Superior temporal gyrus (tissue), 1 donor: Measurements from ENCODE around the gene GPR155.
"Not testable (repeated sequence)": the region's sequence is repeated elsewhere in the genome, so short reads cannot be mapped to it uniquely, and the experiment has no call there.

Experiments used
- DNase-seq: peaks from one replicate; pipeline ENCODE4 v3.0.0-alpha.2; 2016; ENCODE audit errors: extremely low spot score

GPR155 gene

DNA sequence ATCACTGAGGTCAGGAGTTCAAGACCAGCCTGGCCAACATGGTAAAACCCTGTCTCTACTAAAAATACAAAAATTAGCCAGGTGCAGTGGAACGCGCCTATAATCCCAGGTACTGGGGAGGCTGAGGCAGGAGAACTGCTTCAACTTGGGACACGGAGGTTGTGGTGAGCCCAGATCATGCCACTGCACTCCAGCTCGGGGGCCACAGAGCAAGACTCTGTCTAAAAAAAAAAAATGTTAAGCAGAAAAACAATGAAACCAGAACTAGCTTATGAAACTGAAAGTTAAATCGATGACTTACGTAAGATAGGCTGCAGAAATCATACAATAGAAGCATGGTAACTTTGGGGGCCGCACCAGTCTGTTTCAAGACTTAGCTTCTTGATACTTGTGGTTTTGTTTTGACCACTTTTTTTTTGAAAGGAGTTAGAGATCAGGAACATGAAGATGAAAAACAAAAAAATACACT is 6.2 kb upstream of the GPR155 start:
- DNase-seq: no peak

GRCh38 chr2:174491947-174492346 is 5.1 kb upstream of the GPR155 start:
- DNase-seq: no peak

- no peak for DNase-seq
These were observed 3.2 kb upstream of the GPR155 start for GRCh38 chr2:174490051-174490450.

- not testable (repeated sequence) for DNase-seq
These were observed 2.7 kb upstream of the GPR155 start for GRCh38 chr2:174489520-174489919.

DNA sequence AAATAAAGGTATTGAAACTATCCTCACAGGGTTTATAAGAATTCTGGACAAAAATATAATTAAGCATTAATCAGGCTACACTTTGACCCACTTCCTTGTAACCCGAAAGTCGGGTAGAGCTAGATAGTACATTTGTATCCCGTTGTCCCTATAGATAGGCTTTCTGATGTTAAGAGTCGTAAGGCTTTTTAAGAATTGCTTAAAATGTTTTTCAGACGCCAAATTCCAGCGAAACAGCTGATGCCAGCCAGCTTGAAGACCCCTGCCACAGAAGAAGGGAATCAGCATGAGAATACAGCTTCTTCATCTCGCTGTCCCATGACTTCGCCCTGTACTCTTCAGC is 962 bp upstream of the GPR155 start:
- DNase-seq: no peak

- DNase-seq: peak; percentile 88
These were observed 435 bp upstream of the GPR155 start for GRCh38 chr2:174487108-174487819.

DNA sequence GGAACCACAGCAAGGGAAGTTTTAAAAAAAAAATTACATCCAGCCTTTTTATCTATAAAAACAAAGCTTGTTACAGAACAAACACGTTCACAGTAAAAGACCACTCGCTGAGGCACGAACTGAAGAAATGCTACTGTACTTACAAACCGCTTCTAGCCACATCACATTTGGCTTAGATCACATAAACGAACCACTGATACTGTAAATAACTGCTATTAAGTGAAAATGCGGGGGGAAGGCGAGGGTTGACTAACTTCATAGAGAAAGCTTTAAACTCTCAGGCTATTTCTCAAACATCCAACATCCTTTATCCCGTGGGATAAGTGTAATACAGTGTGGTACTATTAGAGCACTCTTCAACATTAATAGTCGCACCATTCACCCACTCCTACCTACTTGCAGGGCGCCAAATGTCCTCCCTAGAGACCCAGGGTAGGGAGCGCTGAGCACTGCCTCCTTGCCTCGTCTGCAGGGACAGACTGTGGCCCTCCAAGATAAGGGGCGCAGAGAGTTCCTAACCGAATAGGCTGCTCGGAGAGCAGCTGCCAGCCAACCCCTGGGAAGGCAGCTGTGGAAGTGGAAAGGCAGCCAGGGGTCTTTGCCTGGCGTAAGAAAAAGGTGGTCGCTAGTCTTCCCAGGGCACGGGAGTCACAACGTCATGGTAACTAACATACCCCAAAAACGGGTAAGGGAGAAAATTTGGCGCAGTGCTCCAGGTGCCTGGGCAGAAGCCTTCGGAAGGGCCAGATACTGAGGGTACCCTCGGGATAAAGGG is 854 bp downstream of the GPR155 start:
- peak; percentile 60 for DNase-seq

GRCh38 chr2:174485045-174485444 is 1.8 kb downstream of the GPR155 start:
- not testable (repeated sequence) for DNase-seq

DNA sequence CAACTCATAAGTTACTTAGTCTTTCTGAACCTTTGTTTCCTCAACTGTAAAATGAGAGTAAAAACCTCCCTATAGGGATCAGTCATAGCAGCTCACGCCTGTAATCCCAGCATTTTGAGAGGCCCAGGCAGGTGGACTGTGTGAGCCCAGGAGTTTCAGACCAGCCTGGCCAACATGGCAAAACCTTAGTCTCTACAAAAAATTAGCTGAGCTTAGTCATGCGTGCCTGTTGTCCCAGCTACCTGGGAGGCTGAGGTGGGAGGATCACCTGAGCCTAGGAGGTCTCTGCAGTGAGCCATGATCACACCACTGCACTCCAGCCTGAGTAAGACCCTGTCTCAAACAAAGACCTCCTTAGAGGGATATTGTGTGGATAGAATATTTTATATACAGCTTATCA is 2.3 kb downstream of the GPR155 start:
- DNase-seq: no peak

DNA sequence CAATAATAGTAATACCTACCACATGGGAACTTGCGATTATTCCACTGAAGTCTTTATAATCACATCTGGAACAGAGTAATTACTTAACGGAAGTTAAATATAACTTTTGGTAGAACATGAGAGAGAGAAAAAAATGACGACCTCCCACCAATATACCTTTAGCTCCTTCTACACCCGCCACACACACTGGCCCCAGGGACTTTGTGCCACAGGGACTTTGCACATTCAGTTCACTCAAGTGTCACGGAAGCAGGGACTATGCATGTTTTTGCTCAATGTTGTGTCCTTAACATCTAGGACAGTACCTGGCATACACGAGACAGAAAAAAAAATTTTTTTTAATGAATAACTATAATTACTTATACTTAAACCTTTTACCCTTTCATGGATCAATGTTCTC is 4.0 kb downstream of the GPR155 start:
- DNase-seq: no peak

GRCh38 chr2:174477759-174478158 is 9.1 kb downstream of the GPR155 start:
- no peak for DNase-seq

- no peak for DNase-seq
These were observed 13.0 kb downstream of the GPR155 start for GRCh38 chr2:174473796-174474195.

GRCh38 chr2:174465327-174465726 is 21.5 kb downstream of the GPR155 start:
- no peak for DNase-seq

- DNase-seq: no peak
These were observed 25.6 kb downstream of the GPR155 start for GRCh38 chr2:174461221-174461620.

DNA sequence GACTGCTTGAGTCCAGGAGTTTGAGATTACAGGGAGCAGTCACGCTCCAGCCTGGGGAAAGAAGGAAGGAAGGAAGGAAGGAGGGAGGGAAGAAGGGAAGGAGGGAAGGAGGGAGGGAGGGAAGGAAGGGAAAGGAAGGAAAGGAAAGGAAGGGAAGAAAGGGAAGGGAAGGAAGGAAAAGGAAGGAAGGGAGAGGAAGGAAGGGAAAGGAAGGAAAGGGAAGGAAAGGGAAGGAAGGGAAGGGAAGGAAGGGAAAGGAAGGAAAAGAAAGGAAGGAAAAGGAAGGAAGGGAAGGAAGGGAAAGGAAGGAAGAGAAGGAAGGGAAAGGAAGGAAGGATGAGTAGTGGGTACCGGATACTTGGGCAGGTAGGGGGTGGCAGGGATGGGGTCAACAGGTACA is 32.3 kb downstream of the GPR155 start:
- DNase-seq: no peak

GRCh38 chr2:174450021-174450816 is 36.6 kb downstream of the GPR155 start:
- no peak for DNase-seq

DNA sequence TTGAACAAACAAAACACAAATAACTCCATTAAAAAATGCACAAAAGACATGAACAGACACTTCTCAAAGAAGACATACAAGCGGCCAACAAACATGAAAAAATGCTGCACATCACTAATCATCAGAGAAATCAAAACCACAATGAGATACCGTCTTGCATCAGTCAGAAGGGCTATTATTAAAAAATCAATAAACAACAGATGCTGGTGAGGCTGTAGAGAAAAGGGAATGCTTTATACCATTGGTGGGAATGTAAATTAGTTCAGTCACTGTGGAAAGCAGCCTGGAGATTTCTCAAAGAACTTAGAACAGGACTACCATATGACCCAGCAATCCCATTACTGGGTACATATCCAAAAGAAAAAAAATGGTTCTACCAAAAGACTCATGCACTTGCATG is 37.8 kb downstream of the GPR155 start:
- DNase-seq: no peak

DNA sequence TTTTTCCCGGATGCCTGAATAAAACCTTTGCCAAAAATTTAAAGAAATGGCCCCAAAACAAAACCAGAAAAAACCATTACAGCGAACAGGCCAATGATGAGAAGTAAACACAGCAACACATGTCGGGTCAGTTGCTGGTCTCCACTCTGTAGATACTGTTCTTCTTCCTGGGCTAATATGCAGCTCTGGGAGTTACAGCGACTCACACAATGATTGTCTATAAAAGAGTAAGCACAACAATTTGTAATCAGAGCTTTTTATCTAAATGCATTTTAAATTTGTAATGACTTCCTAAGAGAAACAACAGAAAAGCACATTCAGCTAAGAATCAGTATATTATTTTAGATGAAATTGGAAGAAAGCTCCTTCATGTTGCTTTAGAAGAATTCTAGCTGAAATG is 40.3 kb downstream of the GPR155 start:
- DNase-seq: no peak

DNA sequence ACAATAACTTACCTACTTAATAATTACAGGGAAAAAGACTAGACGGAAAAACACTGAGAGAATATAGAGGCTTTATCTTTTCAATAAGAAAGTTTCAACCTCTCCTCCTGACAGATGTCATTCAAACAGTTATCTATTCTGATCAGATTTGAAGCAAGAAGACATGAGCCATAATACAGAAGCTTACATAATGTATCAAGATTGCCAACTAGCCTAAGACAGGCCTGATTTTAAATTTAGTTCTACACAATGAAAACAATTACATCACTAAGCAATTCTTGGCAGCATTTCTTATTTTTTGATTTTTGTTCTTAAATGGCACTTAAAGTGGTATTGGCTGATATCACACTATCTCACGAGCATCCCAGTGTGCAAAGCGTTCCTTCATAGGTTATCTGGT is 41.6 kb downstream of the GPR155 start:
- peak; percentile 45 for DNase-seq

DNA sequence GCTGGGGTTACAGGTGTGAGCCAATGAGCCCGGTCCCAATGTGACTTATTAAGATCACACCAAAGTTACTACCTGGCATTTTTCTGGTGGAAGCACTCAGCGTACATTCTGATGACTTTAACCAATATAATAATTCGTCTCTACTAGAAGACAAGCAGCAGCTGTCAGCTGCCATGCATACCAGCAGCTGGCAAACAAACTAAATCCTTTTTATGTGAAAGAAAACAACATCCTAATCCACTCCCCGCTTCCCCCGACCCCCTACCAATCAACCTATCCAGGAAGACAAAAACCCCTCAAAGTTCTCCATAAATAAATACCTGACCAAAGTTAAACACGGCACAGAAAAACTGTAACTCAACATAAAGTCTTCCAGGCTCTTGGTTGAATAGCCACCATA is 42.1 kb downstream of the GPR155 start:
- no peak for DNase-seq

- DNase-seq: no peak
These were observed 44.0 kb downstream of the GPR155 start for GRCh38 chr2:174442546-174443510.
